Astrocyte of the cerebellum (primary cell): Measurements from ENCODE around the gene KCNMA1.

Experiments used
- DNase-seq: peaks from one replicate; pipeline ENCODE4 v3.0.0-alpha.2; 2011; ENCODE audit warnings: low read depth
- H3K4me3 ChIP-seq: 2 replicates; pipeline ENCODE4 v1.5.1; 2011; ENCODE audit warnings: mild to moderate bottlenecking, low read depth, low read length, moderate library complexity
- in situ Hi-C: cut with HindIII; loops from 2 replicates; pipeline ENCODE4 v1.10.0; 2017; ENCODE audit warnings: low sequenced_read_pairs
- TF ChIP-seq, protein P1 (sequence below): IDR thresholded peaks from 2 replicates; pipeline ENCODE4 v1.5.1; 2012; ENCODE audit warnings: low read length, low read depth, moderate library complexity, mild to moderate bottlenecking; ENCODE audit errors: missing control alignments

Gene KCNMA1

DNA sequence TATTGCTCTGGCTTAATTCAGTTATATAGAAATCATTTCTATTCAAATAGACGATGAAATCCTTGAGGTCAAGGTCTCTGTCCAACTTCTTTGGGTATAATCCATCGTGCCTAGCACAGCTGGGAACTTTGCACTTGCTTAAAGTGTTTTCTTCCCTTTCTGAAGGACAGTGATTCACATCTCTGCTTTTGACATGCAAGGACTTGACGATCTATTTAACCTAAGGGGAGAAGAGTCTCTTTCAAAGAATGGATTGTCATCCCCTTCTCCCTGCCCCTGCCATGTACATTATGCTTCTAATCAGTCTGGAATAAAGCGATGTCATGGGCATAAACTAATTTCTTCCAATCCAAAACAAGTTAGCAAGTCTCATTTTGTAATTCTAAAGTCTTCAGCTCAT lies 488.6 kb downstream of the KCNMA1 start:
- TF ChIP-seq, protein P1, sequence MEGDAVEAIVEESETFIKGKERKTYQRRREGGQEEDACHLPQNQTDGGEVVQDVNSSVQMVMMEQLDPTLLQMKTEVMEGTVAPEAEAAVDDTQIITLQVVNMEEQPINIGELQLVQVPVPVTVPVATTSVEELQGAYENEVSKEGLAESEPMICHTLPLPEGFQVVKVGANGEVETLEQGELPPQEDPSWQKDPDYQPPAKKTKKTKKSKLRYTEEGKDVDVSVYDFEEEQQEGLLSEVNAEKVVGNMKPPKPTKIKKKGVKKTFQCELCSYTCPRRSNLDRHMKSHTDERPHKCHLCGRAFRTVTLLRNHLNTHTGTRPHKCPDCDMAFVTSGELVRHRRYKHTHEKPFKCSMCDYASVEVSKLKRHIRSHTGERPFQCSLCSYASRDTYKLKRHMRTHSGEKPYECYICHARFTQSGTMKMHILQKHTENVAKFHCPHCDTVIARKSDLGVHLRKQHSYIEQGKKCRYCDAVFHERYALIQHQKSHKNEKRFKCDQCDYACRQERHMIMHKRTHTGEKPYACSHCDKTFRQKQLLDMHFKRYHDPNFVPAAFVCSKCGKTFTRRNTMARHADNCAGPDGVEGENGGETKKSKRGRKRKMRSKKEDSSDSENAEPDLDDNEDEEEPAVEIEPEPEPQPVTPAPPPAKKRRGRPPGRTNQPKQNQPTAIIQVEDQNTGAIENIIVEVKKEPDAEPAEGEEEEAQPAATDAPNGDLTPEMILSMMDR = no peak
- H3K4me3 ChIP-seq = no peak overlapping the region
- no peak for DNase-seq
- in situ Hi-C loops = no loop called here

DNA sequence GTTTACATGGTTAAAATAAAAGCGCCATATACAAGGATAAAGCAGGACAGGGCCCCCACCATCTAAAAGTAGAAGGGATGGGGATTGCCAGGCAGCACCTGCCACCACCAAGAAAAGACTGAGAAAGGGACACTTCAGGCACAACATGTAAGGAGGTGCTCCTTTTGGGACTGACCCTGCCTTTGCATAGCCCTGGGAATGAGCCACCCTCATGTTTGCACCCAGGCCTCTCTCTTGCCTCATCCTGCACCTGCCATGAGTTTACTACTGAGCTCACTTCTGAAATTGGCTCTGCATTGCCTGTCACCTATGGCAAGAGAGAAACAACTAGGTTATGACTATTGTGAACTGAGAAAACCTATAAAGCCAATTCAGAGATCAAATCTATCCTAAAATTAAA lies 489.7 kb downstream of the KCNMA1 start:
- no peak for DNase-seq
- in situ Hi-C loops = no loop called here

DNA sequence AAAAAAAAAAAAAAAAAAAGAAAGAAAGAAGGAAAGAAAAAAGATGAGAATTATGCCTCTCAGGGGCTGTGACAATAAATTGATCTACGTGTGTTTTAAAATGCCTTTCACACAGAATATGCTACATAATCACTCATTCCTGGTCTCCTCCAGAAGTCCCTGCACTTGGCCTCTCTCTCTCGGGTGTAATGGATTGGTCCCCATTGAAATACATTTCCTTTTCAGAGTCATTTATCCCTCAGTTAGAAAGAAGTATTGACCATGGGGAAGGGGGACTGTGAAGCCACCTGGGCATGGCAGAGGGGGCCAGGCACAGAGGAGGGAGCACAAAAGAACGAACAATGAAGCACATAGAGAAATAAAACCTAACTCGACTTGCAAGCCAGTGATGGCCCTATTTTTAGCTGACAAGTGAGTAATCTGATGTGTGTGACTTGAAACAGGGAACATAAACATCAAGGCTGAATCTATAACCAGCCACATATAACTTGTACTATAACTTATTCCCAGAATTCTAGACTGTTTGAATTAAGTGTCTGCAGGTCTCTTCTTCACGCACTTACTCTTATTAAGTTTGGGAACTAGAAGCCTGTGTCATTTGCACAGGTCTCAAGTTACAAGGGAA lies 490.8 kb downstream of the KCNMA1 start:
- in situ Hi-C loops = no loop called here
- H3K4me3 ChIP-seq = no peak overlapping the region
- no peak for DNase-seq
- TF ChIP-seq, protein P1 = no peak

More for the DNA sequence above, 489.7 kb downstream of the KCNMA1 start:
- H3K4me3 ChIP-seq = no peak overlapping the region
- TF ChIP-seq, protein P1 = no peak

DNA sequence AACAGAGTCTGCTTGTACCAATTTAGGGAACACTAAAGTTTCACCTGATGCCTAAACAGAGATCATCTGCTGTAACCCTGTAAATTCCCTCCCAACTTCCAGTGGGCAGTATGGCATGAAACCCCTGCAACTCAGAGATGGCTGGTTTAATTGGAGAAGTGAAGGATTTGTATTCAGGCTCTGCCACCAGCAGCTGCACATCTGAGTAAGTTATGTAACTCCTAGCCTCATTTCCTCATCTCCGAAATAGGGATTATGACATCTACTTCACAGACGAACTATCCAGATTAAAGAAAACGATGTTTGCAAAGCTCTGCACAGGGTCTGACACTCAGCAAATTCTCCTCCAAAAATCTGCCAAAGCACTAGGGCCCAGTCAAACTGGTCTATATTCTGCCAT lies 493.0 kb downstream of the KCNMA1 start:
- no peak for DNase-seq
- H3K4me3 ChIP-seq = no peak overlapping the region
- in situ Hi-C loops = no loop called here
- TF ChIP-seq, protein P1 = no peak

DNA sequence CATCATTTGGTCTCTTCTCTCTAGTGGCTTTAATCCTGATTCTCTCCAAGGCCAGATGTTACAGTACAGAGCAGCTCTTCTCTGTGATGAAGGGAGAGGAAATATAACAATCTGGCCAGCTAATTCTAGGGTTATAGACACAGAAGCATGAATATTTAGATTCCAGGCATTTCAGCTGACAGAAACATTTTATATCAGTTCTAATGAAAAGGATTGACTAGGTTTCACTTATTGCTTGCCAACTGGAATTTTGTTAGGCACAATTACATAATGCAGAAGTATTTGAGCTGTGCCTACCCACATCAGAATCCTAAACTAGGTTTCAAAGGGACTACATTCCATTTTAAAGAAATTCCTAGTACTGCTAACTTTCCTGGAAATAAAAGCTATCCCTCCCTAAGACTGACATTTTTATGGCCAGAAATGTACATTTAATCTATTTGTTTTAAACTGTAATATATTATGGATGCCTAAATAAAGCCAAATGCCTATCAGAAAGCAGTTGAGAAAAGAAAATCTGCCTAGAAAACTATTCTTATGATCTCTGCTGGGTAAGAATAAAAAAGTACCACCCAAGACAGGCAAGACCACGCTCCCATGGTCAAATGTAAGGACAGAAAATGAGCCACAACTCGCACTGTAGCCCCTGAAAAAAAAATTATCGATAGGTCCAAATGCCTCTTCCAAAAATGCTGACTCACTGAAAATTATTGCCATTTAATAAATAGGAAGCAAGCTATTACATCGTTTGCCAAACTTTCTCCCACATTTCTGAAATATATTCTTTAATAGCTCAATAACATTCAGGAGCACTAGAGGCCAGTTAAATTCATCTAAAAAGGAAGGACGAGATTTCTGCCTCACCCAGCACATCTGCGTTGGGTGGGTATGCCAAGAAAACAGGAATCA lies 498.1 kb downstream of the KCNMA1 start:
- in situ Hi-C loops = no loop called here
- TF ChIP-seq, protein P1 = no peak
- H3K4me3 ChIP-seq = no peak overlapping the region
- no peak for DNase-seq

DNA sequence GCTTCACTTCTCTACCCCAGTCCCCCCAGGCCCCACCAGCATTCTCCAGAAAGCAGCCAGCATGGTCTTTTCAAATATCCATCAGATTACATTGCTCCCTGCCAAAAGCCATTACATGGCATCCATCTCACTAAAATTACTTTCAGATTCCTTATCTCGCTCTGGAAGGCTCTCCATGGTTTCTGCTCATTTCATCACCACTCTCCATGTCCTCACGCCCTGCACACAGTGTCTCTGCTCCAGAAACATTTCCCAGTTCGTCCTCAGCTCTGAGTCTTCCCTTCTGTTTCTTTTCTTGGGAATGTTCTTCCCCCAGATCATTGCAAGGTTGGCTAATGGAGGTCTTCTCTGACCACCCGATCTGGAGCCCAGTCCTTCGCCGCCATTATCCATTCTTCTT lies 499.1 kb downstream of the KCNMA1 start:
- no peak overlapping the region for H3K4me3 ChIP-seq
- TF ChIP-seq, protein P1 = no peak
- no peak for DNase-seq
- in situ Hi-C loops = no loop called here
